ENCODE measurements around the gene NRIP2.

Gene NRIP2

DNA sequence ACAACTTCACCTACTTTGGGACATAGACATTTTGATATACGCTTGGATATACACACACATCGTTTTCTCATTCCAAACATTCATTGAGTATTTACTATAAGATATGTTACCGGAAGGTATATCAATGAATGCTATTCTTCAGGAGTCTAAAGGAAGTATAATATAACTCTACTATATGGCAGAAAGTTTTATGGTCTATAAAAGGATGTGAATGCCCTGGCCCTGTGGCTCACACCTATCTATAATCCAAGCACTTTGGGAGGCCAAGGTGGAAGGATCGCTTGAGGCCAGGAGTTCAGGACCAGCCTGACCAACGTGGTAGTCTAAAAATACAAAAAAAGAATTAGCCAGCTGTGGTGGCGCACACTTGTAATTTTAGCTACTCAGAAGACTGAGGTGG lies 5.6 kb downstream of the NRIP2 start:
- no peak for DNase-seq (ENCODE audit: low read depth, low spot score)
- Histone ChIP-seq H3K4me3 (ENCODE audit: insufficient read length, low read depth) (no peak overlapping the region), H3K9ac (ENCODE audit: insufficient read length, low read depth) (no peak overlapping the region), H3K9me3 (ENCODE audit: insufficient read depth, low read length) (no peaks in the 10 kb centered on the region), H3K4me1 (ENCODE audit: insufficient read depth, insufficient read length) (peaks cover 32% of the 10 kb centered on the region), H3K27me3 (ENCODE audit: insufficient read depth, insufficient read length) (no peaks in the 10 kb centered on the region), H3K36me3 (ENCODE audit: insufficient read depth, insufficient read length, low read length) (peaks cover 91% of the 10 kb centered on the region)
- TF ChIP-seq YY1 (IDR thresholded peaks at IDR 0.05; ENCODE audit: insufficient read depth, insufficient read length): no peak
- no peak for TF ChIP-seq SUZ12 (IDR thresholded peaks at IDR 0.05; ENCODE audit: extremely low read depth, insufficient read depth, insufficient read length)
- TF ChIP-seq ZNF274 (IDR thresholded peaks at IDR 0.05; ENCODE audit: low read depth, low read length): no peak

DNA sequence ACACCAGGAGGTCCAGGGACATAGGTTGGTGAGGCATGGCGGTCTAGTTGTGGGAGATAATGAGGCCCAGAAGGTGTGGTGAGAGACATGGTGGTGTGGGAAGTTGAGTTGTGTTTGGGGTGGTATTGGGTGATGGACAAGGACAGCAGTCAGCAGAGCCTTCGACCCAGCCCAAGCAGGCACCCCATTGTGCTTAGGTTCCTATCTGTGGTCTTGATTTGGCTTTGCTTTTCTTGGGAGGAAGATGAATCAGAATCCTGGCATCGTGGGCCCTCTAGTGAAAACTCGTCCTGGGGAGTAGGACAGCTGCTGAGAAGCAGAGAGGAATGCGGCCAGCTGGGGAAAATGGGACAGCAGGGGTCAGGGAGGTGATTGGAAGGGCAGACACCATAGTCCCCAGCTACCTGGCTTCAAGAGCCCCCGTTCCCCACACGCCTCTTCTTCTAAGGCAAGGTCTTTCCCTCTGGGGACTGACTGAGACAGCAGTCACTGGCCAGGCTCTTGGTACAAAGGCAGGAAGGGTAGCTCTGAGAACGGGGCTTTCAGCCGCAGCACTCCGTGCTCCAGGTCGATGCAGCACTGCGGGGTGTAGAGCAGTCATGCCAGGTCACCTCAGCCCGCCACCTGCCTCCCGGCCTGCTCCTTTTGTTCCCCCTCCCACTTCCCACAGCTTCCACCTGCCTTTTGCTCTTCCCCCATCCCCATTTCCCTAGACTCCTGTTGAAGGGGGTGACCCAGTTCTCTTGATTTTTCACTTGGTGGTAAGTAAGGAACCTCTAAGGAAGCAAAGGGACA lies 7.9 kb downstream of the NRIP2 start:
- DNase-seq (ENCODE audit: low read depth, low spot score): no peak
- no peaks in the 10 kb centered on the region for H3K9me3 ChIP-seq (ENCODE audit: insufficient read depth, low read length)
- no peak overlapping the region for H3K9ac ChIP-seq (ENCODE audit: insufficient read length, low read depth)
- H3K27me3 ChIP-seq (ENCODE audit: insufficient read depth, insufficient read length): no peaks in the 10 kb centered on the region
- no peak overlapping the region for H3K4me3 ChIP-seq (ENCODE audit: insufficient read length, low read depth)
- peaks cover 24% of the 10 kb centered on the region for H3K4me1 ChIP-seq (ENCODE audit: insufficient read depth, insufficient read length)
- H3K36me3 ChIP-seq (ENCODE audit: insufficient read depth, insufficient read length, low read length): peaks cover 96% of the 10 kb centered on the region
- TF ChIP-seq ZNF274 (IDR thresholded peaks at IDR 0.05; ENCODE audit: low read depth, low read length) (no peak), YY1 (IDR thresholded peaks at IDR 0.05; ENCODE audit: insufficient read depth, insufficient read length) (no peak), SUZ12 (IDR thresholded peaks at IDR 0.05; ENCODE audit: extremely low read depth, insufficient read depth, insufficient read length) (no peak)

DNA sequence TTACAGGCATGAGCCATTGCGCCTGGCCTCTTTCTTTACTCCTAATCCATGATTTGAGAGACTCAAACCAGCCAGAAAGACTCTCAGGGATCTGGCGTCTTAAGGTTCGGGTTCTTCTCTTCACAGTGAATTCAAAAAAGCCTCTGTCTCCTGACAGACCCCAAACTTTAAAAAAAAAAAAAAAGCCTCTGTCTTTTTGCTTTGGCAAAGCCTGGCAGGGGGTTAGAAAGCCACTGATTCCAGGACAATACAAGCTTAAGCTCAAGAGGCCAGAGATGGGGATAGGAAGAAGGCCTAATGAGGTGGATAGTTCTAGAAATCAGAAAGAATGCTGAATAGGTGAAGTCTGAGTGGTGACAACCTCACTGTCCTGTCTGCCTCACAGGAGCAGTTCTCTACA lies 8.8 kb downstream of the NRIP2 start:
- Histone ChIP-seq H3K4me3 (ENCODE audit: insufficient read length, low read depth) (no peak overlapping the region), H3K9ac (ENCODE audit: insufficient read length, low read depth) (no peak overlapping the region), H3K36me3 (ENCODE audit: insufficient read depth, insufficient read length, low read length) (peaks cover 96% of the 10 kb centered on the region), H3K27me3 (ENCODE audit: insufficient read depth, insufficient read length) (no peaks in the 10 kb centered on the region), H3K9me3 (ENCODE audit: insufficient read depth, low read length) (no peaks in the 10 kb centered on the region), H3K4me1 (ENCODE audit: insufficient read depth, insufficient read length) (peaks cover 24% of the 10 kb centered on the region)
- peak; percentile 59 for DNase-seq (ENCODE audit: low read depth, low spot score)
- TF ChIP-seq ZNF274 (IDR thresholded peaks at IDR 0.05; ENCODE audit: low read depth, low read length) (no peak), SUZ12 (IDR thresholded peaks at IDR 0.05; ENCODE audit: extremely low read depth, insufficient read depth, insufficient read length) (no peak), YY1 (IDR thresholded peaks at IDR 0.05; ENCODE audit: insufficient read depth, insufficient read length) (no peak)

DNA sequence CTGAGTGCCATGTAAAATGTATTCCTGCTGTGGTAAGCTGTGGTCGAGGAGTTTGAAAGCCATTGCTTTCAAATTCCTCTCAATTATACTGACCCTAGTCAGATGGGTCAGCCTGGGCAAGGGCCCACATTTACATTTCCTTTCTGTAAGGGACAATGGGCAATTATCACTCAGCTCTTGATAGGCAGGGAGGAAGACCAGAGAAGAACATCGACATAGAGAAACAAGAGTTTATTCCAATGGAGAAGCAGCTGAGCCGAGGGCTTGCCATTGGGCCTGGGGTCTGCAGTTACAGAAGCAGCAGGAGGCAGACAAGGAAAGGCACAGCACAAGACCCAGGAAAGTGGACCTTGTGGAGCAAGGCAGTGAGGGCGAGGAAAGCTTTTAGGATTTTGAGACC lies 9.7 kb downstream of the NRIP2 start:
- Histone ChIP-seq H3K27me3 (ENCODE audit: insufficient read depth, insufficient read length) (no peaks in the 10 kb centered on the region), H3K9me3 (ENCODE audit: insufficient read depth, low read length) (no peaks in the 10 kb centered on the region), H3K4me1 (ENCODE audit: insufficient read depth, insufficient read length) (peaks cover 24% of the 10 kb centered on the region), H3K4me3 (ENCODE audit: insufficient read length, low read depth) (no peak overlapping the region), H3K9ac (ENCODE audit: insufficient read length, low read depth) (peak overlapping the region; percentile 62), H3K36me3 (ENCODE audit: insufficient read depth, insufficient read length, low read length) (peaks cover 95% of the 10 kb centered on the region)
- DNase-seq (ENCODE audit: low read depth, low spot score): peak; percentile 96
- TF ChIP-seq ZNF274 (IDR thresholded peaks at IDR 0.05; ENCODE audit: low read depth, low read length) (no peak), YY1 (IDR thresholded peaks at IDR 0.05; ENCODE audit: insufficient read depth, insufficient read length) (no peak), SUZ12 (IDR thresholded peaks at IDR 0.05; ENCODE audit: extremely low read depth, insufficient read depth, insufficient read length) (no peak)

DNA sequence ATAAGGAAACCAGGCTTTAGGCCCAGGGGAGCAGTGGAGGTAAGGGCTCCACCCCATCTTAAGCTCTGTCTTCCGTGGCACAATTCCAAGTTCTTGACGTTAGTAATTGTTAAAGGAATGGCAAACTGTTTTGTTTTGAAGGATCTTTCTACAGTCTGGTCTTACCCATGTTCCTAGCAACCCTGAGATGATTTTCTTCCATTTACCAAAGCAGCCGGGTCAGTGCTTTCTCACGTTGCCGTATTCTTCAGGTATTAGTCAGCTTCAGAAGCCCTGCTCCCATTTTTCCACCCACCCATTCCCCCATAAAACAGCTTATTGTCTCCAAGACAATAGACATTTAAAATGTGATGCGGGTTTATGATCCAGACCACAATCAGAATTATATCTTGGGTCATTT lies 10.3 kb downstream of the NRIP2 start:
- Histone ChIP-seq H3K27me3 (ENCODE audit: insufficient read depth, insufficient read length) (no peaks in the 10 kb centered on the region), H3K4me3 (ENCODE audit: insufficient read length, low read depth) (no peak overlapping the region), H3K9ac (ENCODE audit: insufficient read length, low read depth) (no peak overlapping the region), H3K36me3 (ENCODE audit: insufficient read depth, insufficient read length, low read length) (peaks cover 98% of the 10 kb centered on the region), H3K4me1 (ENCODE audit: insufficient read depth, insufficient read length) (peaks cover 29% of the 10 kb centered on the region), H3K9me3 (ENCODE audit: insufficient read depth, low read length) (no peaks in the 10 kb centered on the region)
- no peak for TF ChIP-seq ZNF274 (IDR thresholded peaks at IDR 0.05; ENCODE audit: low read depth, low read length)
- TF ChIP-seq YY1 (IDR thresholded peaks at IDR 0.05; ENCODE audit: insufficient read depth, insufficient read length): no peak
- TF ChIP-seq SUZ12 (IDR thresholded peaks at IDR 0.05; ENCODE audit: extremely low read depth, insufficient read depth, insufficient read length): no peak
- DNase-seq (ENCODE audit: low read depth, low spot score): no peak

DNA sequence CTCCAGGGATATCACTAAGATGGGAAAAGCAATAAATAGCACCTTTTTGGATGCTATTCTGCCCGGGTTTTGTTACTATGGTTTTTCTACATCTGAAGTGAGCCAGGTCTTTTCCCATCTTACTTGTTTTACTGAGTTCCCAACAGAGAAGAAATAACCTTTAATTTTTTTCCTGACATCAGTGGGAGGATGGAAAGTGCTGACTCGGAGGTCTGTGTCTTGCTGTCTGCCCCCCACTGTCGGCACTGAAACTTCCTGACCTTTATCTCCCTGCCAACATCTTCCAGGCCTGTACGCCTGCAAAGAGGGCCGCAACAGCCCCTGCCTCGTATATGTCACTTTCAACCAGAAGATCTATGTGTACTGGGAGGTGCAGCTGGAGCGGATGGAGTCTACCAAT lies 11.4 kb downstream of the NRIP2 start:
- H3K36me3 ChIP-seq (ENCODE audit: insufficient read depth, insufficient read length, low read length): peaks cover 97% of the 10 kb centered on the region
- H3K9me3 ChIP-seq (ENCODE audit: insufficient read depth, low read length): no peaks in the 10 kb centered on the region
- H3K27me3 ChIP-seq (ENCODE audit: insufficient read depth, insufficient read length): no peaks in the 10 kb centered on the region
- DNase-seq (ENCODE audit: low read depth, low spot score): no peak
- H3K4me3 ChIP-seq (ENCODE audit: insufficient read length, low read depth): no peak overlapping the region
- H3K9ac ChIP-seq (ENCODE audit: insufficient read length, low read depth): no peak overlapping the region
- TF ChIP-seq ZNF274 (IDR thresholded peaks at IDR 0.05; ENCODE audit: low read depth, low read length): no peak
- TF ChIP-seq SUZ12 (IDR thresholded peaks at IDR 0.05; ENCODE audit: extremely low read depth, insufficient read depth, insufficient read length): no peak
- TF ChIP-seq YY1 (IDR thresholded peaks at IDR 0.05; ENCODE audit: insufficient read depth, insufficient read length): no peak
- peaks cover 29% of the 10 kb centered on the region for H3K4me1 ChIP-seq (ENCODE audit: insufficient read depth, insufficient read length)

DNA sequence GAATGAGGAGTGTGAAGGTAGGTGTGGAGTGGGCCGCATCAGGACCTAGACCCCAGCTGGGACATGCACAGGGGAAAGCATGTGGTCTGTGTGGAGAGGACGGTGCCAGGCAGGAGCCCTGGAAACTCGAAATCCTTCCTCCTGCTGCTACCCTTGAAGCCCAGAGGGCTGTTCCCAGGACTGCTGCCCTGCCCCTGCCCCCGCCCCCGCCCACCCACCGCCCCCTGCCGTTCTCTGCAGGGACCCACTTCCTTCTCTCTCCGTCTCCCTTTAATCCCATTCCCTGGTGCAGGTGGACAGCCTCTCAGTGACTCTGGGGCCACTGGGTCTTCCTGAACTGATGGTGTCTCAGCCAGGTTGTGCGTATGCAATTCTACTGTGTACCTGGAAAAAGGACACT lies 14.4 kb downstream of the NRIP2 start:
- no peaks in the 10 kb centered on the region for H3K9me3 ChIP-seq (ENCODE audit: insufficient read depth, low read length)
- TF ChIP-seq SUZ12 (IDR thresholded peaks at IDR 0.05; ENCODE audit: extremely low read depth, insufficient read depth, insufficient read length) (no peak), ZNF274 (IDR thresholded peaks at IDR 0.05; ENCODE audit: low read depth, low read length) (no peak), YY1 (IDR thresholded peaks at IDR 0.05; ENCODE audit: insufficient read depth, insufficient read length) (no peak)
- peaks cover 18% of the 10 kb centered on the region for H3K4me1 ChIP-seq (ENCODE audit: insufficient read depth, insufficient read length)
- no peaks in the 10 kb centered on the region for H3K27me3 ChIP-seq (ENCODE audit: insufficient read depth, insufficient read length)
- H3K9ac ChIP-seq (ENCODE audit: insufficient read length, low read depth): no peak overlapping the region
- H3K4me3 ChIP-seq (ENCODE audit: insufficient read length, low read depth): no peak overlapping the region
- peaks cover 91% of the 10 kb centered on the region for H3K36me3 ChIP-seq (ENCODE audit: insufficient read depth, insufficient read length, low read length)
- no peak for DNase-seq (ENCODE audit: low read depth, low spot score)

Measured in NT2/D1 (cell line).